NT2/D1 (cell line): ENCODE results near the gene CDRT4.

Experiments used
- DNase-seq: peaks from one replicate; pipeline ENCODE4 v3.0.0-alpha.2; 2011; ENCODE audit warnings: low read depth, low spot score
- H3K27me3 ChIP-seq: 2 replicates; pipeline ENCODE4 v1.6.0; 2011; ENCODE audit warnings: mild to moderate bottlenecking; ENCODE audit not compliant: insufficient read length, insufficient read depth
- H3K36me3 ChIP-seq: 2 replicates; pipeline ENCODE4 v1.6.1; 2011; ENCODE audit warnings: mild to moderate bottlenecking, low read length, mixed read lengths; ENCODE audit not compliant: insufficient read depth, insufficient read length
- H3K4me1 ChIP-seq: 2 replicates; pipeline ENCODE4 v1.5.1; 2011; ENCODE audit not compliant: insufficient read depth, insufficient read length
- H3K4me3 ChIP-seq: 2 replicates; pipeline ENCODE4 v1.5.1; 2011; ENCODE audit warnings: low read depth; ENCODE audit not compliant: insufficient read length
- H3K9ac ChIP-seq: 2 replicates; pipeline ENCODE4 v1.6.0; 2011; ENCODE audit warnings: low read depth; ENCODE audit not compliant: insufficient read length
- H3K9me3 ChIP-seq: 2 replicates; pipeline ENCODE4 v1.5.1; 2011; ENCODE audit warnings: mild to moderate bottlenecking, low read length; ENCODE audit not compliant: insufficient read depth
- SUZ12 ChIP-seq: IDR thresholded peaks from 2 replicates; pipeline ENCODE4 v1.6.1; 2011; ENCODE audit not compliant: insufficient read length, insufficient read depth; ENCODE audit errors: extremely low read depth
- YY1 ChIP-seq: IDR thresholded peaks from 2 replicates; pipeline ENCODE4 v1.6.1; 2011; ENCODE audit not compliant: insufficient read length, insufficient read depth
- ZNF274 ChIP-seq: IDR thresholded peaks from 2 replicates; pipeline ENCODE4 v1.6.1; 2011; ENCODE audit warnings: mild to moderate bottlenecking, low read depth, low read length

Gene CDRT4

GRCh38 chr17:15438491-15439105 is 28.8 kb downstream of the CDRT4 start:
- TF ChIP-seq ZNF274, result no peak
- TF ChIP-seq YY1, result no peak
- no peak for TF ChIP-seq SUZ12

GRCh38 chr17:15437303-15437635 is 30.2 kb downstream of the CDRT4 start:
- Histone ChIP-seq H3K9ac (no peak overlapping the region), H3K27me3 (no peaks in the 10 kb centered on the region), H3K9me3 (no peaks in the 10 kb centered on the region), H3K4me1 (no peaks in the 10 kb centered on the region), H3K36me3 (peaks cover 28% of the 10 kb centered on the region), H3K4me3 (no peak overlapping the region)
- TF ChIP-seq SUZ12, result no peak
- TF ChIP-seq YY1, result no peak
- TF ChIP-seq ZNF274, result no peak
- DNase-seq, result no peak

More at GRCh38 chr17:15438491-15439105, 28.8 kb downstream of the CDRT4 start:
- H3K27me3 ChIP-seq, result no peaks in the 10 kb centered on the region
- no peaks in the 10 kb centered on the region for H3K4me1 ChIP-seq
- H3K9me3 ChIP-seq, result no peaks in the 10 kb centered on the region
- H3K36me3 ChIP-seq, result peaks cover 28% of the 10 kb centered on the region
- H3K9ac ChIP-seq, result no peak overlapping the region
- no peak overlapping the region for H3K4me3 ChIP-seq
- DNase-seq, result no peak

DNA sequence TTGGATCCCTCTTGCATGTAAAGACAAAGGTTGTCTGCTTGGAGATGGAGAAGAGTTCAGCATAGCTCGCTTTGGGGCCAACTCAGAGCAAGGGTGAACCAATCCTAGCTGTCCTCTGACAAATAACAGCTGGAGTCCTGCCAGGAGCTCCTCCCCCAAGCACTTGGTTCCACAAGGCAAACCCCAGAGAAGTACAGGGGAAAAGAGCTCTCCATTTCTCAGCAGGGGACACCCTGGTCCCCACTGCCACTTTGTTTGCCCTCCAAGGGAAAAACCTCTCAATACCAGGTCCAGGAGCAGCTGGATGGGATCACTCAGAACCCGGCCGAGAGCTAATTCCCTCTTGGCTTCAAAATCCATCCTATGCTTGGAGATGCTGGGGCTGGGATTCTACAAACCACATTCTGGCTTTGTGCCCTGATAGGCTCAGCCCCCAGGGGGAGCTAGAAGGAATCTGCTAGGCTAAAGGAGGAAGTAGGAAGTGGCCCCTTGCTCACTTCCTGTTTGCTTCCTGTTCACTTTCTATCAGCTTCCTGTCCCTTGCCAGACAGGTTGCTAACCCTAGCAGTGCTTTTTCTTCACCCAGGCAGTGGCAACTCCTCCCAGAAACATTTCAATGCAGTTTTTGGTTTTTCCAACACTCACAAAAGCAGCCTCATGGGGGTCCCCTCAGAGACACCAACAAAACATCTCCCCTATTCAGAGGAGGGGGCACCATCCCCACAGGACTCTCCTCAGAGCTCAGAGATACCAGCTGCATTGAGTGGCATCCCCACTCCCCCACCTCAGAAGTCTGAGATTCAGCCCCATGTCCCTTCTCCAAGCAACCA is 30.7 kb downstream of the CDRT4 start:
- Histone ChIP-seq H3K36me3 (peaks cover 30% of the 10 kb centered on the region), H3K9ac (no peak overlapping the region), H3K4me3 (no peak overlapping the region), H3K9me3 (no peaks in the 10 kb centered on the region), H3K27me3 (no peaks in the 10 kb centered on the region), H3K4me1 (no peaks in the 10 kb centered on the region)
- no peak for DNase-seq
- no peak for TF ChIP-seq YY1
- no peak for TF ChIP-seq SUZ12
- TF ChIP-seq ZNF274, result no peak

GRCh38 chr17:15434956-15435355 is 32.5 kb downstream of the CDRT4 start:
- peaks cover 30% of the 10 kb centered on the region for H3K36me3 ChIP-seq
- TF ChIP-seq YY1 (no peak), SUZ12 (no peak), ZNF274 (no peak)
- H3K4me1 ChIP-seq, result no peaks in the 10 kb centered on the region
- no peak overlapping the region for H3K9ac ChIP-seq
- no peaks in the 10 kb centered on the region for H3K9me3 ChIP-seq
- no peaks in the 10 kb centered on the region for H3K27me3 ChIP-seq
- no peak overlapping the region for H3K4me3 ChIP-seq
- DNase-seq, result no peak

DNA sequence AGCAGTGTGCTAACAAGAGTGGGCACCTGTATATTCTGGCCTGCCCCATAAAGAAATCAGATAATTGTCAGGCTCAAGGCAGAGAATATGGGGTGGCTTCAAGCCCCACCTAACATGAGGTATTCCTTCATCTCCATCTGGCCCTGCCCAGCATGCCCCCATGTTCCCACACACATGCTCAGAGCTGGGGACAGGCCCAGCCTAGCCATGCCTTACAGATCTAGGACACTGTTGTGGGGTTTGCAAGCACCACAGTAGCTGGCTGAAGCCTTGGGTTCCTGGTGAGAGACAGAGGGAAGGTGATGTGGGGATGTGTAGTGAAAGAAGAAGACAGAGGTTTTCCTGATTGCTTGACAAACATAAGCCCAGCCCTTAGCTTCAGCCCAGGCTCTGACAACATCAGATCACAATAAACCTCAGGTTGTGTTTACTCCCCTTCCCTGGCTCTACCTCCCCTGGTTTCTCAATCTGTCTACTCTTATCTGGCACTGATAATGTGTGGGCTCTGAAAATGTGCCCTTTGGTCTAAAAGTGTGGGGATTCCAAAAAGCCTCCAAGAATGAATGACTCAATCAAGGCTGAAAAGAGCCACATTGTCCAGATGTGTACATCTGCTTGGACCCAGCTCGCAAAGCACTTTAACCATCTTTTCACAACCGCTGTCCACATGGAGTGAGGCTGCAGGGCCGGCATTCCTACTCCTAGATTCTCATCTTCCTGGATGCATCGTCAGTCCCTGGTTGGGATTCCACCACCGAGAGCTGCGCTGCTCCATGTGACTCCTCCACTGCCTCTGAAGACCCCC is 34.4 kb downstream of the CDRT4 start:
- no peak for DNase-seq
- no peaks in the 10 kb centered on the region for H3K9me3 ChIP-seq
- H3K4me3 ChIP-seq, result no peak overlapping the region
- H3K27me3 ChIP-seq, result no peaks in the 10 kb centered on the region
- TF ChIP-seq SUZ12 (no peak), YY1 (no peak), ZNF274 (no peak)
- H3K9ac ChIP-seq, result no peak overlapping the region
- H3K36me3 ChIP-seq, result peaks cover 20% of the 10 kb centered on the region
- H3K4me1 ChIP-seq, result no peaks in the 10 kb centered on the region

DNA sequence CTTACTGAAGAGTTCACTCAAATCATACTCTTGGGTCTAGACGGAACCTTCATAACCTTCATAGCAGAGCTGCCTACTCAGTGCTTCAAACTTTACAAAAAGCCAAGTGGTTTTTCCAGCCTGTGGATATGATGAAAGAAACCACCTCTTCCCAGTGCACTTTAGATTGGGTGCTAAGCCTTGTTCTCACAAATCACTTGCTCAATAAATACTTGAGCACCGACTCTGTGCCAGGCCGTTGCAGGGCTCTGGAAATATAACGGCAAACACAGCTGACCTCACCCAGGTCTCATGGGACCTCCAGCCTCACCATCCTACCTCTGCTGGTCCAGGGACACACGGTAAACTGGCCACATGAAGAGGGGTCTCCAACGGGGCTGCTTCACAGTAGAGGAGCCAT is 35.7 kb downstream of the CDRT4 start:
- H3K4me1 ChIP-seq, result no peaks in the 10 kb centered on the region
- DNase-seq, result no peak
- no peak overlapping the region for H3K4me3 ChIP-seq
- no peaks in the 10 kb centered on the region for H3K27me3 ChIP-seq
- TF ChIP-seq YY1 (no peak), SUZ12 (no peak), ZNF274 (no peak)
- H3K9ac ChIP-seq, result no peak overlapping the region
- H3K9me3 ChIP-seq, result no peaks in the 10 kb centered on the region
- peaks cover 8% of the 10 kb centered on the region for H3K36me3 ChIP-seq

- H3K36me3 ChIP-seq, result peaks cover 2% of the 10 kb centered on the region
- no peak for TF ChIP-seq SUZ12
- TF ChIP-seq ZNF274, result no peak
- no peak for TF ChIP-seq YY1
- no peaks in the 10 kb centered on the region for H3K27me3 ChIP-seq
- H3K9me3 ChIP-seq, result no peaks in the 10 kb centered on the region
- no peaks in the 10 kb centered on the region for H3K4me1 ChIP-seq
- no peak overlapping the region for H3K4me3 ChIP-seq
- DNase-seq, result no peak
- H3K9ac ChIP-seq, result no peak overlapping the region
Measured at GRCh38 chr17:15431196-15431595, 36.2 kb downstream of the CDRT4 start.
